Kidney epithelial cell (primary cell): ENCODE measurements around the gene MAN1A2. TPM values are rescaled to one million over a fixed set of nuclear protein-coding genes. Genes with fewer than 3 reads are reported as not detected.
"Not testable (repeated sequence)": the region's sequence is repeated elsewhere in the genome, so short reads cannot be mapped to it uniquely, and the experiment has no call there.

Experiments used
- DNase-seq: peaks from one replicate; pipeline ENCODE4 v3.0.0-alpha.2; 2010; ENCODE audit warnings: low read depth
- H3K27me3 ChIP-seq: 2 replicates; pipeline ENCODE4 v1.6.0; 2011; ENCODE audit warnings: low read length; ENCODE audit not compliant: control insufficient read depth, insufficient read depth
- H3K36me3 ChIP-seq: 2 replicates; pipeline ENCODE4 v1.5.1; 2011; ENCODE audit warnings: low read length; ENCODE audit not compliant: control insufficient read depth, insufficient read depth
- H3K4me3 ChIP-seq: 2 replicates; pipeline ENCODE4 v1.5.1; 2011; ENCODE audit warnings: low read depth, mild to moderate bottlenecking, control low read depth, low read length
- total RNA-seq: library from RNA; depleted of rRNA; stranded (reverse); fragments of >200 nt; gene quantifications from 2 replicates; pipeline ENCODE4 v1.2.3, GENCODE V29; 2015
- TF ChIP-seq, protein P1 (sequence below): IDR thresholded peaks from 2 replicates; pipeline ENCODE4 v1.5.1; 2011; ENCODE audit warnings: mild to moderate bottlenecking, moderate library complexity, low read length, control low read depth, inconsistent platforms; ENCODE audit not compliant: insufficient read depth, poor library complexity, severe bottlenecking

The MAN1A2 gene
- total RNA-seq, 1 donor from 2014 or later, result 22.0 TPM

DNA sequence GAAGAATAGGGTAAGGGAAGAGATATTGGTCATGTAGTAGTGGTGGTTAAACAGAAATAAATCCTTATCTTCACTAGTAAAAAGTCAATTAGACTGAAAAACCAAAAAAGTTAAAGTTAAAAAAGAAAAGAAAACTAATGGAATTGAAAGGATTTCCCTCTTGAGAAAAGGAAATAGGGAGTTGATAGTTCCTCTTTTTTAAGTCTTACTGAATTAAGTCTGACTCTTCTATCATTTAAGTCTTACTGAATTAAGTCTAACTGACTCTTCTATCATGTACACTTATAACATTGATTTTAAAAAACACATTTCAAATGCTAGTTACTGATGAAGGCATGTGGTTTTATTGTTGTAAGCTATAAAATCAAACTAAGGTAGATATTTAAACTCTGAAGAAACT, 189.1 kb downstream of the MAN1A2 start:
- H3K36me3 ChIP-seq, result no peaks in the 10 kb centered on the region
- no peak overlapping the region for H3K4me3 ChIP-seq
- no peaks in the 10 kb centered on the region for H3K27me3 ChIP-seq
- DNase-seq, result no peak
- TF ChIP-seq, protein P1, sequence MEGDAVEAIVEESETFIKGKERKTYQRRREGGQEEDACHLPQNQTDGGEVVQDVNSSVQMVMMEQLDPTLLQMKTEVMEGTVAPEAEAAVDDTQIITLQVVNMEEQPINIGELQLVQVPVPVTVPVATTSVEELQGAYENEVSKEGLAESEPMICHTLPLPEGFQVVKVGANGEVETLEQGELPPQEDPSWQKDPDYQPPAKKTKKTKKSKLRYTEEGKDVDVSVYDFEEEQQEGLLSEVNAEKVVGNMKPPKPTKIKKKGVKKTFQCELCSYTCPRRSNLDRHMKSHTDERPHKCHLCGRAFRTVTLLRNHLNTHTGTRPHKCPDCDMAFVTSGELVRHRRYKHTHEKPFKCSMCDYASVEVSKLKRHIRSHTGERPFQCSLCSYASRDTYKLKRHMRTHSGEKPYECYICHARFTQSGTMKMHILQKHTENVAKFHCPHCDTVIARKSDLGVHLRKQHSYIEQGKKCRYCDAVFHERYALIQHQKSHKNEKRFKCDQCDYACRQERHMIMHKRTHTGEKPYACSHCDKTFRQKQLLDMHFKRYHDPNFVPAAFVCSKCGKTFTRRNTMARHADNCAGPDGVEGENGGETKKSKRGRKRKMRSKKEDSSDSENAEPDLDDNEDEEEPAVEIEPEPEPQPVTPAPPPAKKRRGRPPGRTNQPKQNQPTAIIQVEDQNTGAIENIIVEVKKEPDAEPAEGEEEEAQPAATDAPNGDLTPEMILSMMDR, result no peak

DNA sequence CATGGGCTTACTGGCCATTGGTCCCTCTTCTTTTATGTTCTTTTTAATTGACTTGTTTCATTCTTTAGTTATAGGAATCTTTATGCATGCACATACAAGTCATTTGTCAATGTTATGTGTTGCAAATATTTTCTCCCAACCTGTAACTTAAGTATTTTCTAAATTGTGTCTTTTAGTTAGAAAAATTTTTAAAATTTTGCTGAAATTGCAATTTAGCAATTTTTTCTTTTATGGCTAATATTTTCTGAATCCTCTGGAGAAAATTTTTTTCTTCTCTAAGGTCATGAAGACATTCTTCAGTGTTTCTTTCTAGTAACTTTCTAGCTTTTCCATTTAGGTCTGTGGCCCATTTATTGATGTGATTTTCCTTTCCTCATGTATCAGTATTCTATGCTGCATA, 189.7 kb downstream of the MAN1A2 start:
- Histone ChIP-seq H3K27me3 (no peaks in the 10 kb centered on the region), H3K36me3 (no peaks in the 10 kb centered on the region)
- DNase-seq, result no peak

DNA sequence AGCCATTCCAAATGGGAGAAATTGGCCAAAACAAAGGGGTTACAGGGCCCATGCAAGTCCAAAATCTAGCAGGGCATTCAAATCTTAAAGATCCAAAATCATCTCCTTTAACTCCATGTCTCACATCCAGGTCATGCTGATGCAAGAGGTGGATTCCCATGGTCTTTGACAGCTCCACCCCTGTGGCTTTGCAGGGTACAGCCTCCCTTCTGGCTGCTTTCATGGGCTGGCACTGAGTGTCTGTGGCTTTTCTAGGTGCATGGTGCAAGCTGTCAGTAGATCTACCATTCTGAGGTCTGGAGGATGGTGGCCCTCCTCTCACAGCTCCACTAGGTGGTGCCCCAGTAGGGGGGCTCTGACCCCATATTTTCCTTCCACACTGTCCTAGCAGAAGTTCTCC, 191.2 kb downstream of the MAN1A2 start:
- not testable (repeated sequence) for H3K4me3 ChIP-seq, H3K36me3 ChIP-seq, DNase-seq, H3K27me3 ChIP-seq

More for the DNA sequence above, 189.7 kb downstream of the MAN1A2 start:
- TF ChIP-seq, protein P1, result no peak
- no peak overlapping the region for H3K4me3 ChIP-seq

DNA sequence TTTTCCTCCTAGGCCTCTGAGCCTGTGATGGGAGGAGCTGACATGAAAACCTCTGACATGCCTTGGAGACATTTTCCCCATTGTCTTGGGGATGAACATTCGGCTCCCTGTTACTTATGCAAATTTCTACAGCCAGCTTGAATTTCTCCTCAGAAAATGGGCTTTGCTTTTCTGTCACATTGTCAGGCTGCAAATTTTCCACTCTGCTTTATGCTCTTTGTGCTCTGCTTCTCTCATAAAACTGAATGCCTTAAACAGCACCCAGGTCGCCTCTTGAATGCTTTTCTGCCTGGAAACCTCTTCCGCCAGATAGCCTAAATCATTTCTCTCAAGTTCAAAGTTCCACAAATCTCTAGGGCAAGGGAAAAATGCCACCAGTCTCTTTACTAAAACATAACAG, 191.9 kb downstream of the MAN1A2 start:
- H3K27me3 ChIP-seq, result no peaks in the 10 kb centered on the region
- TF ChIP-seq, protein P1, result no peak
- no peaks in the 10 kb centered on the region for H3K36me3 ChIP-seq
- no peak overlapping the region for H3K4me3 ChIP-seq
- no peak for DNase-seq

DNA sequence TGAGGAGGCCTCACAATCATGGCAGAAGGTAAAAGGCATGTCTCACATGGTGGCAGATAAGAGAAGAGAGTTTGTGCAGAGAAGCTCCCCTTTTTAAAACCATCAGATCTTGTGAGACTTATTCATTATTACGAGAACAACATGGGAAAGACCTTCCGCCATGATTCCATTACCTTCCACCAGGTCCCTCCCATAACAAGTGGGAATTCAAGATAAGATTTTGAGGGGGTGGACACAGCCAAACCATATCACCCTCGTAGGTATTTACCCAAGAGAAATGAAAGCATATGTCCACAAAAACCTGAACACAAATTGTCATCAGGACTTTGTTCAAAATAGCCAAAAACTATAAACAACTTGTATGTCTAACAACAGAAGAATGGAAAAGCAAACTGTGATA, 192.7 kb downstream of the MAN1A2 start:
- no peak for DNase-seq
- Histone ChIP-seq H3K4me3 (no peak overlapping the region), H3K36me3 (no peaks in the 10 kb centered on the region), H3K27me3 (no peaks in the 10 kb centered on the region)
- TF ChIP-seq, protein P1, result no peak

DNA sequence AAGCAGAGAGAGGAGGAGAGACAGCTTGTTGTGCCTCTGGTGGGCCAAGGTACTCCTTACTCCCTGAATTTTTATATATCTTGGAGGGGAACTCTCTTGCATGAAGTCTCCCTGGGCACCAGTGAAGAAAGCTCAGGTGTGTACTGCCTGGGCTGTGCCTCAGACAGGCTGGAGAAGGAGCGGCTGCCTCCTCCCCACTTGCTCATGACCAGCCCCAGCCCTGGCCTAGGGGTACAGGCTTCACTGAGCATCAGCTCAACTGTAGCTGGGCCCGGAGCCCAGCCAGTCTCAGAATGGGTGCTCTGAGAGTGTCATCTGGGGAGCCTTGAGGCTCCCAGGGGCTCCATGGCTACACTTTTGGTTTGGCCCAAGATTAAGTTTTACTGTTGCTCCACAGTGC, 193.8 kb downstream of the MAN1A2 start:
- DNase-seq, result no peak
- H3K4me3 ChIP-seq, result no peak overlapping the region
- H3K36me3 ChIP-seq, result no peaks in the 10 kb centered on the region
- TF ChIP-seq, protein P1, result no peak
- no peaks in the 10 kb centered on the region for H3K27me3 ChIP-seq
